NCI-H1092 treated with DMSO at 0.1 percent for 48 hours (cell line): ENCODE data around the gene COL13A1.

ENCODE experiments used
- DNase-seq: peaks from one replicate; lab custom pipeline; 2025; lab: John Stamatoyannopoulos, UW

COL13A1 gene

GRCh38 chr10:69908124-69908523 is 106.4 kb downstream of the COL13A1 start:
- no peak for DNase-seq

GRCh38 chr10:69910561-69910960 is 108.9 kb downstream of the COL13A1 start:
- no peak for DNase-seq

GRCh38 chr10:69911613-69912528 is 110.2 kb downstream of the COL13A1 start:
- no peak for DNase-seq

- DNase-seq, result no peak
Measured at GRCh38 chr10:69912589-69912988, 110.9 kb downstream of the COL13A1 start.

- no peak for DNase-seq
Measured at GRCh38 chr10:69913606-69914382, 112.1 kb downstream of the COL13A1 start.

GRCh38 chr10:69914398-69915214 is 112.9 kb downstream of the COL13A1 start:
- peak; percentile 43 for DNase-seq

GRCh38 chr10:69915215-69915560 is 113.5 kb downstream of the COL13A1 start:
- no peak for DNase-seq

- DNase-seq, result no peak
Measured at GRCh38 chr10:69916118-69916517, 114.4 kb downstream of the COL13A1 start.

GRCh38 chr10:69918036-69918435 is 116.3 kb downstream of the COL13A1 start:
- no peak for DNase-seq

- DNase-seq, result no peak
Measured at GRCh38 chr10:69919250-69919649, 117.5 kb downstream of the COL13A1 start.

- no peak for DNase-seq
Measured at GRCh38 chr10:69925111-69925510, 123.4 kb downstream of the COL13A1 start.

- DNase-seq, result no peak
Measured at GRCh38 chr10:69928339-69928738, 126.6 kb downstream of the COL13A1 start.

GRCh38 chr10:69929575-69929974 is 127.9 kb downstream of the COL13A1 start:
- DNase-seq, result no peak

GRCh38 chr10:69934768-69935167 is 133.1 kb downstream of the COL13A1 start:
- no peak for DNase-seq

GRCh38 chr10:69936091-69936490 is 134.4 kb downstream of the COL13A1 start:
- no peak for DNase-seq

- peak; percentile 17 for DNase-seq
Measured at GRCh38 chr10:69938541-69938991, 136.9 kb downstream of the COL13A1 start.

GRCh38 chr10:69939061-69939460 is 137.4 kb downstream of the COL13A1 start:
- no peak for DNase-seq

- no peak for DNase-seq
Measured at GRCh38 chr10:69939481-69939880, 137.8 kb downstream of the COL13A1 start.

- DNase-seq, result no peak
Measured at GRCh38 chr10:69941730-69942129, 140.0 kb downstream of the COL13A1 start.

- no peak for DNase-seq
Measured at GRCh38 chr10:69943292-69943820, 141.7 kb downstream of the COL13A1 start.

- no peak for DNase-seq
Measured at GRCh38 chr10:69944761-69945160, 143.1 kb downstream of the COL13A1 start.

GRCh38 chr10:69948261-69948660 is 146.6 kb downstream of the COL13A1 start:
- DNase-seq, result no peak
